COR-L47 (cell line): ENCODE results near the gene IQSEC3.

Experiments
- DNase-seq: peaks from one replicate; lab custom pipeline; 2025; lab: John Stamatoyannopoulos, UW

Gene IQSEC3

DNA sequence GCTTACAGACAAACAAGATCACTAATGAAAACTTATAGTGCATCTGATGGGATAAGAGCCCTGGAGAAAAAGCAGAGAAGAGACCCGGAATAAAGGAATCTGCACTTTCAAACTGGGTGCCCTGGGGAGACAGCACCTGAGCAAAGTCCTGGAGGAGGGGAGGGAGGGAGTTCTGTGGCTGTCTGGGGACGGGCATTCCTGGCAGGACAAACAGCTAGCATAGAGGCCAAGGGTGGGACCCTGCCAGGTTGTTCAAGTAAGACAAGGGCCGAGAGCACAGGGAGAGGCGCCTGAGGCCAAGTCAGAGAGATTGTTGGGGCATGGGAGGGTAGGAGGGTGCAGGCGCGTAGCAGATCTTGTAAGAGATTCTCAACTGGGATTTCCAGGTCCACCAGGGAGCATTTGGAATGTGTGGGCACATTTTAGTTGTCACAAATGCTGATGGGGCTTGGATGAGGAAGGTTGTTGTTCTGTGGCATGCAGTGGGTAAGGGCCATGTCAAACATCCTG, 14.2 kb downstream of the IQSEC3 start:
- no peak for DNase-seq

DNA sequence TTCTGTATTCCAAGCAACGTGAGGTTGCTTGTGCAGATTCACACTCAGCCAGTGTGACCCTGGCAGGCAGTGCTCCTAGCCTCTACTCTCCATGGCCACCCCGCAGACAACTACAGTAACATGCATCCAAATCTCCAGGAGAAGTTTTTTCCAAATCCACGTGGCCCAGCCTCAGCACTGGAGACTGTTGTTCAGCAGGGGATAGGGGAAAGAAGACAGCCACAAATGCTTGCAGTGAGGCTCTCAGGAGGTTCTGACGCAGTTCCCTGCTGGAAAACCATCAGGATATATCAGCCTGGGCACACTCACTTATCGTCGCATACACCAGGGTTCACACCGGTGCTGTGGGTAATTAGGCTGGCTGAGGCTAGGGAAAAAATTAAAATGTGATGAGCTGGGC, 16.2 kb downstream of the IQSEC3 start:
- no peak for DNase-seq

DNA sequence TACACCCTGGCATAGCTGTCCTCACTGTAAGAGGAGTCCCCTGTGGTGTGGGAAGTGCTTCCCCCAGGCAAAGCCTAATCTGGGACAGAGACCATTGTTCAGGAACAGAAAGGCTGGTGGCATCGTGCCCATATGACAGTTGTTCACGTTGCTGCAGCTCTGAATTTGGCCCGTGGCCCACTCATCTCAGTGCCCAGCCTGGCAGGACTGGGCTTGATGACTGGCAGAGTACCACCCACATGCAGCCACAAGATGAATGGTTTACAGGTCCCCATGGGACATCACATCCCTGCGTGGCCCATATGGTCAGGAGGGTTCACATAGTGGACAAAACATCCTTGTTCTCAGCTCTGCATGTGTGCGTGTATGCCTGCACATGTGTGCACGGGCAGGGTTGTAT, 17.5 kb downstream of the IQSEC3 start:
- peak; percentile 96 for DNase-seq

DNA sequence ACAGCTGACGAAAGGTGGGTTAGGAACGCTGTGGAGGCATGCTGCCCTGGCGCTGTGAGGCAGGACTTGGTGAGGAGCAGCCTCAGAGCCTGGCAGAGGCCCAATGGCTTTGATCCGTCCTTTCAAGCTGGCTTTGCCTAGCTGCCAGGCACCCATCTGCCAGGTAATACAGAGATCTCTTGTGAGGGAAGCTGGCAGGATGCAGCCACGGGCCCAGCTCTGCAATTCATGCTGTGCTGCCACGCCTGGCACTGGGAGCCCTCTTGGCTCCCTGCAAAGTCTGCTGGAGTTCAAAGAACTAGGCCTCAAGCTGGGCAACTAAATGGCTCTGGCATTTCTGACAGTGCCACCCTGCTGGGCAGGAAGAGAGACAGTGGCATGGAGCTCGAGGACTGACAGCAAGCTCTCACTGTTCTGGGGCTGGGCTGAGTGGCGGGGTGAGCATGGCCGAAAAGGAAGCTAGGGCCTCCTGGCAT, 18.7 kb downstream of the IQSEC3 start:
- DNase-seq = peak; percentile 91

DNA sequence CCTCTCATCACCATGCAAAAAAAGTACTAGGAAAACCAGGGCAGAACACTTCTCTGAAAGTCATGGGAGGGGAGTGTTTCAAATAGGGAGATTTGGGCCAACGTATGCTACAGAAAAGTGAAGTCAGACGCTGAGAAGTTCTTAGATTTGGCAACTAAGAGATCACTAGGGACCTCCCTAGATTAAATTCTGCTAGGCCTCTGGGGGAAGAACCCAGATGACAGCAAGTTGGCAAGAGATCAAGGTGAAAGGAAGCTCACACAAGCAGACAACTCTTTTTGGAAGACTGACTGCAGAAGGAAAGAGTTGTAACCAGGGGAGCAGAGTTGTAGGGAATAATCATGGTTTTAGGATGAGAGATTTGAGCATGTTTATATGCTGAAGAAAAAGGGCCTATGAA, 20.7 kb downstream of the IQSEC3 start:
- no peak for DNase-seq

DNA sequence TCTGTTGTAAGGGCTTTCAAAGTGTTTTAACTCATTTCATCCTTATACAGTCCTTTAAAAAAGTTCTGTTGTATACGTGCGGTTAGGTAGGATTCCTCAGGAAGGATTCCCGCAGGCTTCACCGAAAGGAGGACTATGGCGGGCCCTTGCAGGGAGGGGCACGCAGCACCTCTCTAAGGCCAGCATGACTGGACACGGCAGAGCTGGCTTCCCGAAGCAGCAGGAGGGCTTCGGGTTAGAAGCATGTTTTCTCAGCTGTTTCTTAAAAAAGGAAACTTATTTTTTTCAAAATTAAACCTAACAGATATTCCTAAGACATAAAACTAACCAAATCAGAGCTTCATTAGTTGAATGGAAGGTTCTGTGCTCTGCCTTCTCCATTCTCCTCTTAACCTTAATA, 21.3 kb downstream of the IQSEC3 start:
- no peak for DNase-seq

DNA sequence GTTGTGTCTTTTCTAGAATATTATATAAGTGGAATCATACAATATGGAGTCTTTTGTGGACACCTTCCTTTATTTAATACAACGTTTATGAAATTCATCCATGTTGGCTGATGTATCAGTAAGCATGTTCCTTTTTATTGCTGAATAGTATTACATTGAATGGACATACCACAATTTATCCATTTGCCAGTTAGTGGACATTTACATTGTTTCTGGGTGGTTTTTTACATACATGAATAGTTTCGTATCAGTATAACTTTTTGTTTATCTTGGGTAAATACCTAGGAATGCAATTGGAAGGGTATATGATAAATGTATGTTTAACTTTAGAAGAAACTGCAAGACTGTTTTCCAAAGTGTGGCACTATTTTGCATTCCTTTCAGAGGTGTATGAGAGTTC, 23.1 kb downstream of the IQSEC3 start:
- DNase-seq = no peak

DNA sequence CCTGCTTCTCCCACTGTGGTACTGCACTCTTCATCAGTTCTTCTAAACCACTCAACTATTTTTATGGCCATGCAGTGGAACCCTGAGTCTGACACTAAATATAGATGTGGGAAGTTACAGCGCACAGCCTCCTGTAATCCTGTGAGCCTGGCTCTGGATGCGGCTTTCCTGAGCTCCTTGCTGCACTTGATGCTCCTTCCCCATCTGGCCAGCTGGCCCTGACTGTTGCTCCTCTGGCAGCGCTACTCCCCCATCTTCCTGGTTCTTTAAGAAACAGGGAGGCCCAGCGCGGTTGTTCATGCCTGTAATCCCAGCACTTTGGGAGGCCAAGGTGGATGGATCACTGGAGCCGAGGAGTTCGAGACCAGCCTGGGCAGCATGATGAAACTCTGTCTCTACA, 24.6 kb downstream of the IQSEC3 start:
- no peak for DNase-seq

DNA sequence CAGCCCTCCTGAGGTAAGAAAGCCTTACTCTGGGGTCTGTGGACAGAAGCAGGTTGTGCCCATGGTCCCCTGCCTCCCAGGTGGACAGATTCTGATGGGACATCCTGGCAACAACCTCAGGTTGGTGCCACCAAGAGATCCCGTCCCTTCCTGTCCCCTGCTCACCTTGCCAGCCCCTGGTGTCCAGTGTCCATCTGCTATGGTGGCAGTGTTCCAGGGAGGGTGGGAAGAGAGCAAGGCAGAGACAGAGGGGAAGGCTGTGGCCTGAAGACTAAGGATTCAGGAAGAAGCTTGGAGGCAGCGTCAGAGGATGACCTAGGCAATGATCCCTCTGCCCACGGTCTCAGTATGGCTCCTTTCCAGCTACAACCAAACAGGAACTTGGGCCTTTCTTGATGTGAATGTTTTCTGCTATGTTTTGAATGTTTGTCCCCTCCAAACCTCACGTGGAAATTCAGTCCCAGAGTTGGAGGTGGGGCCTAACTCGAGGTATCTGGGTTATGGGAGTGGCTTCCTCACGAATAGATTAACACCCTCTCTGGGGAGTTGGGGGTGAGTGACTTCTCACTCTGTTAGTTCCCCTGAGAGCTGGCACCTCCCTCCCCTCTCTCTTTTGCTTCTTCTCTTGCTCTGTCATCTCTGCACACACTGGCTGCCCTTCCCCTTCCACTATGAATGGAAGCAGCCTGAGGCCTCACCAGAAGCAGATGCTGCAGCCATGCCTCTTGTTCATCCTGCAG, 26.9 kb downstream of the IQSEC3 start:
- DNase-seq = no peak

DNA sequence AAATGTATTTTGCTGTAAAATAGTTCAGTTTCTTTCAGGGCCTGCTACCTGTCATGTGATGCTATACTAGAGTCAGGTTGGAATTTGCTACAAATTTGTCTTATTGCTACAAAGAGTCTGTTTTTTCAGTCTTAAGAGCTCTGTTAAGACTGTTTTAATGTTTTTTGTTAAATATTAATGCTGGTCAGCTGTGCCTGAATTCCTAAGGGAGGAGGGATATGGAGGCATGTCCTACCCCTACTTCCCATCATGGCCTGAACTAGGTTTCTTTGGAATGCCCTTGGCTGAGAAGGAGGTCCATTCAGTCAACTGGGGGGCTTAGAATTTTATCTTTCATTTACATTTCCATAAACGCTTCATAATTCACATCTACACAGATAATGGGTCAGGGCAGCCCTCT, 30.0 kb downstream of the IQSEC3 start:
- no peak for DNase-seq

DNA sequence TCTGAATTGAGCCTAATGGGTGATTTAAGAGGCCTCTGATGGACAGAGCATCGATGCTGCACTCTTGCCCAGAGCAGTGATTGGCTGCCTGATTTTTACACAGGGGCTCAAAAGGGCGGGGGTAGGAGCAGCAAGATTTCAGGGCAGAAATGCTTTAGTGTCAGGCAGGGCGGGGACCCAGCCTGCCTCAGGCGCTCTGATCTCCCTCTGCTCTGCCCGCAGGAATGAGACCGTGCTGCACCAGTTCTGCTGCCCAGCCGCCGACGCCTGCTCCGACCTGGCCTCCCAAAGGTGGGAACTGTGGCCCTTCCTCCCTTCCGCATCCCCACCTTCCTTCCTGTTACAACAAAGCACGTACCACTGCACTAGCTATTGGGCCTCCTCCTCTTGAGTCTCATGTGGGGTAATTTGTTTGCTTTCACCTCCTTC, 32.4 kb downstream of the IQSEC3 start:
- DNase-seq = no peak

DNA sequence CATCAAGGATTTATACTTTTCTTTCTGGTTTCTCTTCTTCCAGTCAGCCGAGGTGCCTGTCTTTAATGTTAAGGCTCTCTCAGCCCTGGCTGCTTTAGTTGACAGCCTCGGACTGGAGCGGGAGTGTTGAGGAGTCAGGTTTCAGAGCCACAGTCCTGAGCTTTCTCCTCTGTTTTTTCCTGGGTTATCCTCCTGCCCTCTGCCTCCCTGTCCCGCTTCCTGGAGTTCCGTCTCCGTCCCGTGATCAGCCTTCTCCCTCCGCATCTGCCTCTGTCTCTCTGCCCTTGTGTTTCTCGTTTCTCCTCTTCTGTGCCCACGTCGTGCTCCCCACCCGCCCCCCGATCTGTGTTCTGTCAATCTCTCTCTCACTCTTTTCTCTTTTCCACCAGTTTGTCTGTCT, 33.0 kb downstream of the IQSEC3 start:
- no peak for DNase-seq

DNA sequence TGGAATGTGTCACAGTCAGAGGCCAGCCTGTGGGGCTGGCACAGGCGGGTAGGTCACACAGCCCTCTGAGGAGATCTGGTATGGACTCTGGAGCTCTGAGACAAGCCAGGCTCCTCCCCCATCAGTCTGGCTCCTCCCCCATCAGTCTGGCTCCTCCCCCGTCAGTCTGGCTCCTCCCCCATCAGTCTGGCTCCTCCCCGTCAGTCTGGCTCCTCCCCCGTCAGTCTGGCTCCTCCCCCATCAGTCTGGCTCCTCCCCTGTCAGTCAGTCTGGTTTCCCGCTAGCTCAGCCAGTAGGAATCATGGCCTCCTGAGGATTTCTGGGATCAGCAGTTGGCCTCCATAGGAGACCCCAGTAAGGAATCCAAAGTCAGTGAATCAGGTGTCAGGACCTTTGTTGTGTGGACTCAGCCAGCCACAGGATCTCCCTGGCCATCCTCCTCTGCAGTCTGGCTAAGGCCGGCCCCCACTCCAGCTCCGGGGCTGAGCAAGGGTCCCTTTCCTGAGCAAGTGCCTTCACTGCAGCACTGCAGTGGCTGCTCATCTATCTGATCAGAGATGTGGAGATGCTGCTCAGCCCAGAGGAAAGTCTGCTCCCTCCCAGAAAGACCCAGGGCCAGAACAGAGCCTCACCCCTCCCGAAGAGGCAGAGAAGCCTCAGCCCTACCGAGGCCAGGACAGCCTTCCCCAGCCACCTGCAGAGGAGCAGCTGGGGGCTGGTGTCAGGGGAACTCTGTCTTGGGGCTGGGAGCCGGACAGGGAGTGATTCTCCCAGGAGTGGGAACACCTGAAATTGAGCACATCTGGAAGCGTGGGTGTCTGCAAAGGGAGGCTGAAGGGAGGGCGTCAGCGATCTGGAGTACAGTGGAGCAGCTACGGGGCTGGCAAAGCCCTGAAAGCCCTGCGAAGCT, 35.7 kb downstream of the IQSEC3 start:
- DNase-seq = no peak

DNA sequence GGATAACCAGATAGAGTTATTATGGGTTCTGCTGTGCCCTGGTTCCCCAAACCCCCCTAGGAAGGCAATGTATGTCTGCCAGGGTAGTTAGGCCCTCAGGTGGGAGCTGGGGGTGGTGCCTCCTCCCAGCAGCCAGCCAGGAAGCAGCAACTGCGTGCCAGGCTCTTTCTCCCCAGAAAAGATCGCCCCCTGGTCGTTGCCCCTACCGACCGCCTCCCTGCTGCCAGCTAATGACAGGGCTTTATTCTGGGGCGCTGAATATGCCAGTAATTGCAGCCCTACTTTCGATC, 36.3 kb downstream of the IQSEC3 start:
- peak; percentile 88 for DNase-seq

DNA sequence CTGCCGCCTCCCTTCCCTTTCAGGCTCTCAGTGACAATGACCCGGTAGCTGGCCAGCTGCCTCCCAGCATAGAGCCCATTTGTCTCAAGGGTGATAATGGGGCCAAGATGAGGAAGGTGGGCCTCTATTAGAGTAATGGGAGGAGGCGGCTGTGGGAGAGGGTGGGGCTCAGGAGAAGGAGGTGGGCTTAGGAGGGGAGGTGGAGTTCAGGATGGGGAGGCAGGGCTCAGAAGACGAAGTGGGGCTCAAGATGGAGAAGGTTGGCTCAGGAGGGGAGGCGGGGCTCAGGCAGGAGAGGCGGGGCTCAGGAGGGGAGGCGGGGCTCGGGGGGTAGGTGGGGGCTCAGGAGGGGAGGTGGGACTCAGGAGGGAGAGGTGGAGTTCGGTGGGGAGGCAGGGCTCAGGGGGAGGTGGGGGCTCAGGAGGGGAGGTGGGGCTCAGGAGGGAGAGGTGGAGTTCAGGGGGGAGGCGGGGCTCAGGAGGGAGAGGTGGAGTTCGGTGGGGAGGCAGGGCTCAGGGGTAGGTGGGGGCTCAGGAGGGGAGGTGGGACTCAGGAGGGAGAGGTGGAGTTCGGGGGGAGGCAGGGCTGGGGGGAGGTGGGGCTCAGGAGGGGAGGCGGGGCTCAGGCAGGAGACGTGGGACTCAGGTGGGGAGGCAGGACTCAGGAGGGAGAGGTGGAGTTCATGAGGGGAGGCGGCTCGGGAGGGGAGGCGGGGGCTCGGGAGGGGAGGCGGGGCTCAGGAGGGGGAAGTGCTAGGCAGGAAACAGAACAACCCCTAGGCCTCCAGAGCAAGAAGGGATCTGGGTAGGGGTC, 36.8 kb downstream of the IQSEC3 start:
- peak; percentile 16 for DNase-seq

DNA sequence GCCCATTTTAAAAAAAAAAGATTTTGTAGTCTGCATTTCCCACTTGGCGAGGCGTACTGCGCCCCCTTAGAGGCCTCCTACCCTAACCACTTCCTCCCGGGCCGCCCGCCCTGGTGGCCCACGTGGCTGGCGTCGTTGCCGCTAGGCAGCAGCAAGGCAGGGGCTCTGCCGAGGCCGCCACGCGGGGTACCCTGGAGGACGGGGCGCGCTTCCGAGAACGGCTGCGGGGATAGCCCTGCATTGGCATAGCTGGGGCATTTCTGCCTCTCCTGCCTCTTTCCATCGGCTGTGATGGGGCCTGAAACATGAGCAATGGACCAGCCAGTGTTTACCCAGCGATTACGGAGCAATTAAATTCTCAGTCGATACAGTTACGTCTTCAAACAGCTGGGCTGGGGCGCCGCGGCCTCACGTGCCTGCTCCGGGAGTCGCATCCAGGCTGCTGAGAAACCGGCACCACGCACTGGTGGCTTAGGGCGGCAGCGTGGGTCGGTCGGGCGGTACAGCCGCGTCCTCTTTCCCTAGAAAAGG, 38.0 kb downstream of the IQSEC3 start:
- DNase-seq = peak; percentile 91

DNA sequence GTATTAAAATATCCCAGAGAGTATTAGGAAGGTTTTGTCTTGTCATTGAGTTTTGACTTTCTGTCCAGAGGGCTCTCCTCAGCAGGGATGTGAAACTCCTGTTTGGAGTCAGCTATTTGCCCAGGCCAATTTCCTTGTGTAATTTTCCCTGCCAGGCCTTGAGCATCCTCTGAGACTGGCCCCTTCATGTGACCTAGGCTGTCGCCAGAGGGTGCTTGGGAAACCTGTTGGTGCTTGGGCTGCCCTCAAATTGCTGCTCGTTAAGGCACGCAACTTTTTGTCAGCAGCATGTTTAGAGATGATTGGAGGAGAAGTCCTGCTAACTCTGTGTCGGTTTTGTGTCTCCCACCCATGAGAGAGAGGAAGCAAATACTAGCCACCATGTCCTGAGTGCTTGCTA, 39.1 kb downstream of the IQSEC3 start:
- DNase-seq = no peak

DNA sequence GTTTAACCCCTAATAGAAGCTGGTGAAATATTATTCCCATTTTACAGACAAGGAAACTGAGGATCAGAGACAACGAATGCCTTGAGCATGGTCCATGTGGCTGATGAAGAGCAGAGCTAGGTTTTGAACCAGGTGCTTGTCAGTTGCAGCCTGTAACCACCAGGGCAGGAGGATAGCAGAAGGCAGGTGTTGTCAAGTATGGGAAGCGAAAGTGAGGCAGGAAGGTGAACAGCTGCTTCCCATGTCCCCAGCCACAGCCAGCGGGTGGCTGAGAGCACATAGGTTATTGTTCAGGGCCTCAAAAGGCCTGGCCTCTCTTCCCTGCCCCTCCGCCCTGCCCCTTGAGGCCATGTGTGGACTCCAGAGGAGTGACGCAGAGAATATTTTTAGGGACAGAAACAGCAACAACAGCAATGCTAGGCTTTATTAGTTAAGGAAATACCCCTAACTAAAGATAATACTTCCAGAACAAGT, 39.6 kb downstream of the IQSEC3 start:
- DNase-seq = no peak

DNA sequence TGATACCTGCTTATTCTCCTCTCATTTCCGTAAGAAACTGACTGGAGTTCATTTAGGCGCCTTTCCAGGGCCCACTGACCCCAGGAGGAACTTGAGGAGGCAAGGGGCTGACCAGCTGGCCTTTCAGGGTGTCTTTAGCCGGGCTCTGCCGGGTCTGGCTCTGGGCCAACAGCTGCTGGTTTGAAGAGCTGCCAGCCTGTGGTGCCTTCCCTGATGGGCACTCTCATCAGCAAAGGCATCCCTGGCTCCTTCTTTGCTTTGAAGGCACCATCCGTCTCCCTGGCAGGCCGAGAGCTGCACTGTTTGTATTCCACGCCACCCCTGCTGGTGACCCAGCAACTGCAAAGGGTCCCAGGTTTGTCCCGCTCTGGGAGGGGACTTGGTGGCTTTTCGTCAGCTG, 42.0 kb downstream of the IQSEC3 start:
- peak; percentile 57 for DNase-seq

DNA sequence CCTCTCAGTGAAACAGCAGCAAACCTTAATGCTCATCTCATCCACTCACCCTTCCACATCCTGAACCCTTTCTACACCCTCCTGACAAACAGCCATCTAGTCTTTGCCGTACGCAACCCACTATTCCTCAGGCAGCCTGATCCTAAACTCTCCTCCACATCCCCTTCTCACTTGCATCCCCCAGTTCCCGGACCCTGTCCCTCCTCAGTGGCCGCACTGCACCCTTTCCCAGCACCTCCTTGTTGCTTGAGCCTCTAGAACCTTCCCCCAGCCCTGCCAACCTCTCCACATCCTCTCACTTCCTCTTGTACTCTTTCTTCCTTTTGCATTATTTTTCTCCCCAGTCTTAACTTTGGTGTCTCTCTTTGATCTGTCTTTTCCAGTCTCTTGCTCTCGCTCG, 42.9 kb downstream of the IQSEC3 start:
- DNase-seq = no peak

DNA sequence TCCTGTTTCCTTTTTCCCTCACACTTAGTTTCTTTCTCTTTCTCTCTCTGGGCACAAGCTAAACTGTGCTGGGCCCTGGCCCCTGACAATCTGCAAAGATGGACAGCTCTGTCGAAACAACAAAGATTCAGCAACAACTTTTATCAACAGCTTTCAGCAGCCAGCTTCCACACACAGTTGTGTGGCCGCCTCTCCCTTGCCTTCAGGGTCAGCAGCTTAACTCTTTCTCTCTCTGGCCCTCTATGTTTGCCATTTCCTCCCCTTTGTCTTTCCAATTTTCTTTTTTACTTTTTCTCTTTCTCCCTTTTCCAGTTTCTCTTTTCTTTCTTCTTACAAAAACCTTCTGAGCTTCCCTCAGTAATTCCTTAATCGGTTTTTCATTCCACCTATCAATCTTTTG, 43.3 kb downstream of the IQSEC3 start:
- DNase-seq = no peak
